MCF 10A (cell line): Measurements from ENCODE around the gene ANK2. TPM values are rescaled to one million over a fixed set of nuclear protein-coding genes. Genes with fewer than 3 reads are reported as not detected.

Experiments
- BruUV-seq: library from RNA; stranded (reverse); fragments of 400-500 nt; replicated peaks from 2 replicates; lab custom pipeline; 2021; lab: Mats Ljungman, UMichigan
- CTCF ChIA-PET: fragments of 300-600 bp; sonication (Branson Sonifier 250); formaldehyde crosslinking; extraction: SDS; loops from one replicate; lab custom pipeline; 2021; ENCODE audit warnings: antibody characterized with exemption, inconsistent platforms; lab: Yijun Ruan, JAX
- POLR2A ChIA-PET: fragments of 300-600, 350-650 bp; sonication (Branson Sonifier 250); formaldehyde crosslinking; extraction: SDS; loops from one replicate; lab custom pipeline; 2020; ENCODE audit warnings: antibody characterized with exemption, inconsistent platforms; lab: Yijun Ruan, JAX
- DNase-seq: peaks from one replicate; pipeline ENCODE4 v3.0.0-alpha.2; 2018; ENCODE audit not compliant: unreplicated experiment
- H3K27ac Mint-ChIP-seq: one replicate; pipeline ENCODE4 v1.8.0; 2022; ENCODE audit warnings: mild to moderate bottlenecking, low read depth, mixed read lengths; ENCODE audit not compliant: unreplicated experiment
- H3K27me3 Mint-ChIP-seq: one replicate; pipeline ENCODE4 v1.8.0; 2022; ENCODE audit warnings: mixed read lengths; ENCODE audit not compliant: insufficient read depth, unreplicated experiment
- H3K36me3 Mint-ChIP-seq: one replicate; pipeline ENCODE4 v1.8.0; 2022; ENCODE audit warnings: mild to moderate bottlenecking, moderate library complexity, mixed read lengths; ENCODE audit not compliant: insufficient read depth, unreplicated experiment
- H3K4me1 Mint-ChIP-seq: one replicate; pipeline ENCODE4 v1.8.0; 2022; ENCODE audit warnings: mixed read lengths; ENCODE audit not compliant: insufficient read depth, unreplicated experiment
- H3K4me3 Mint-ChIP-seq: one replicate; pipeline ENCODE4 v1.8.0; 2022; ENCODE audit warnings: mild to moderate bottlenecking, moderate library complexity, mixed read lengths; ENCODE audit not compliant: unreplicated experiment
- H3K9me3 Mint-ChIP-seq: one replicate; pipeline ENCODE4 v1.8.0; 2022; ENCODE audit warnings: mixed read lengths; ENCODE audit not compliant: unreplicated experiment
- CTCF ChIP-seq: fragments of 200-600 bp; IDR thresholded peaks from one replicate; pipeline ENCODE4 v1.8.0; 2022; ENCODE audit warnings: antibody characterized with exemption, mild to moderate bottlenecking; ENCODE audit not compliant: unreplicated experiment
- intact Hi-C: fragments of 100-400 bp; cut with micrococcal nuclease; formaldehyde crosslinking; loops from 2 replicates; pipeline ENCODE4 v1.14.1; 2022
- total RNA-seq: library from RNA; stranded (reverse); gene quantifications from 2 replicates; pipeline ENCODE4 v1.2.3, GENCODE V29; 2022

Gene ANK2
- total RNA-seq, 1 experiment from 2014 or later = 37.4 TPM

- no TSS peak for BruUV-seq
- CTCF ChIA-PET = interaction anchor here (0.9 kb wide), 1 partner anchor 139 kb away, joined by 5 read pairs; no protein-coding TSS in a partner anchor
- Mint-ChIP-seq H3K27me3 (no peaks in the 10 kb centered on the region), H3K36me3 (peaks cover 6% of the 10 kb centered on the region), H3K27ac (no peak overlapping the region), H3K9me3 (no peaks in the 10 kb centered on the region), H3K4me3 (no peak overlapping the region), H3K4me1 (peaks cover 12% of the 10 kb centered on the region)
- TF ChIP-seq CTCF = no peak
- no peak for DNase-seq
- intact Hi-C loops = no loop called here
- POLR2A ChIA-PET = interaction anchor here (1.2 kb wide), 1 partner anchor 10 kb away, joined by 3 read pairs; no protein-coding TSS in a partner anchor
Observed at GRCh38 chr4:113090954-113091353, 41.5 kb downstream of the ANK2 start.

DNA sequence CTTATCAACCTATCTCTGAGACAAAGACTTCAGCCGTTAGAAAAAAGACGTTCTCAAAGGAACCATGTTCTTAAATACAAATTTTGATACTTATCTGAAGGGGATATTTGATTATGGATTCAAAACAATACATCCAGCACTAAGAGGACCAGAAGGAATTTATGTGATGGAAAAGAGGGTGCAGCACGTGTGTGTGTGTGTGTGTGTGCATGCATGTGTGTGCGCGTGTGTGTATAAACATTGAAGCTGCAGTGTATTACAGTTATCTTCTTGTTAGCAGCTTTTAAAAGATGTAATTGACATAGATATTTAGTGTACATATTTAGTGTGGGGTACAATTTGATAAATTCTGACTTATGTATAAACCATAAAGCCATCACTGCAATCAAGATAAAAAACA lies 44.9 kb downstream of the ANK2 start:
- no peak for DNase-seq
- peaks cover 7% of the 10 kb centered on the region for H3K4me1 Mint-ChIP-seq
- no peaks in the 10 kb centered on the region for H3K9me3 Mint-ChIP-seq
- intact Hi-C loops = loop anchor here (1.0 to 2.0 kb wide), 3 partner anchors 144 to 328 kb away; no protein-coding TSS in a partner anchor
- no peaks in the 10 kb centered on the region for H3K36me3 Mint-ChIP-seq
- H3K4me3 Mint-ChIP-seq = no peak overlapping the region
- ChIA-PET POLR2A (interaction anchor here (0.6 kb wide), 1 partner anchor 1542 kb away, joined by 4 read pairs; no protein-coding TSS in a partner anchor), CTCF (interaction anchor here (0.5 to 2.6 kb wide), 27 partner anchors 13 to 1565 kb away, joined by 3 to 17 read pairs (median 4); no protein-coding TSS in a partner anchor)
- no peak overlapping the region for H3K27ac Mint-ChIP-seq
- H3K27me3 Mint-ChIP-seq = no peaks in the 10 kb centered on the region
- no peak for TF ChIP-seq CTCF
- no TSS peak for BruUV-seq

GRCh38 chr4:113094802-113095201 lies 45.3 kb downstream of the ANK2 start:
- peaks cover 7% of the 10 kb centered on the region for H3K4me1 Mint-ChIP-seq
- intact Hi-C loops = loop anchor here (1.0 to 2.0 kb wide), 3 partner anchors 144 to 329 kb away; no protein-coding TSS in a partner anchor
- H3K4me3 Mint-ChIP-seq = no peak overlapping the region
- no peaks in the 10 kb centered on the region for H3K27me3 Mint-ChIP-seq
- ChIA-PET CTCF (interaction anchor here (0.5 to 2.6 kb wide), 23 partner anchors 14 to 1564 kb away, joined by 3 to 17 read pairs (median 4); partner anchors contain the start of gene LARP7), POLR2A (interaction anchor here (0.6 kb wide), 1 partner anchor 1541 kb away, joined by 4 read pairs; no protein-coding TSS in a partner anchor)
- H3K9me3 Mint-ChIP-seq = no peaks in the 10 kb centered on the region
- DNase-seq = peak; percentile 22
- TF ChIP-seq CTCF = peak; percentile 83
- no peak overlapping the region for H3K27ac Mint-ChIP-seq
- BruUV-seq = no TSS peak
- H3K36me3 Mint-ChIP-seq = no peaks in the 10 kb centered on the region

DNA sequence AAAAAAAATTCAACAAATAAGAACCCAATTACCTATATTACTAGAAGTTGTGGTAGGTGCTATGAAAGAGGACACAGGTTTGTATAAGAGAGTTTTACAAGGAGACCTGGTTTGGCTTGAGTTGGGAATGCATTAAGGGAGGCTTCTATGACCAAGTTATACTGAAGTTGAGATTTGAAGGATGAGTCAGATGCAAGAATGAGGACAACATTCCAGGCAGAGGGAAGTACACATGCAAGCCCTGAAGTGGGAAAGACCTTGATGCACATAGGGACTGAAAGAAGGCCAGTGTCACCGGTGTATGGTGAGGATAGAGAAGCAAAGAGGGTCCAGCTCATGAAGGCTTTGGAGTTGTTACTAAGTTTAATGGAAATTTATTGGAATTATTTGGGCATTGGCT lies 52.2 kb downstream of the ANK2 start:
- H3K4me1 Mint-ChIP-seq = no peaks in the 10 kb centered on the region
- H3K27me3 Mint-ChIP-seq = no peaks in the 10 kb centered on the region
- no TSS peak for BruUV-seq
- H3K36me3 Mint-ChIP-seq = no peaks in the 10 kb centered on the region
- intact Hi-C loops = loop anchor here (10.0 kb wide), 1 partner anchor 173 kb away; no protein-coding TSS in a partner anchor
- ChIA-PET POLR2A (interaction anchor here (0.6 kb wide), 1 partner anchor 339 kb away, joined by 3 read pairs; no protein-coding TSS in a partner anchor), CTCF (no interaction called here)
- no peak overlapping the region for H3K4me3 Mint-ChIP-seq
- H3K27ac Mint-ChIP-seq = no peak overlapping the region
- H3K9me3 Mint-ChIP-seq = no peaks in the 10 kb centered on the region
- no peak for DNase-seq
- no peak for TF ChIP-seq CTCF
